ENCODE results near the gene ARMC7.

DNA sequence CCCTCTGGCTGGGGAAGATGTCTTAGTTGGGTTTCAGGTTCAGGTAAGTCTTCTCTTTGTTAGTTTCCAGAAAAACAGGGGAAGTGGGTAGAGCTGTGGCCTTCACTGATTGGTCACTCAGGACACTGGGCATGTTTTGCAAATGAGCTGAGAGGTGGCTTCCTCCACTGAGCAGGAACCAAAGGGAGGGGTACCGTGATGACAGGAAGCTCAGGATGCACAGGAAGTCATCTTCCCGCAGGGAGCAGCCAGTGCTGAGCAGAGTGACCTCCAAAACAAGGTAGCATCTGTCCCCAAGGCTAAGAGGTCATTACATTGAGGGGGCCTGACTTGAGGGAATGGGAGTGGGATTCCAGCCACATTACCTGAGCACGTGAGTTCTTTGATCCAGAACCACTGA lies 16.2 kb downstream of the ARMC7 start:
- TF ChIP-seq, protein P1, sequence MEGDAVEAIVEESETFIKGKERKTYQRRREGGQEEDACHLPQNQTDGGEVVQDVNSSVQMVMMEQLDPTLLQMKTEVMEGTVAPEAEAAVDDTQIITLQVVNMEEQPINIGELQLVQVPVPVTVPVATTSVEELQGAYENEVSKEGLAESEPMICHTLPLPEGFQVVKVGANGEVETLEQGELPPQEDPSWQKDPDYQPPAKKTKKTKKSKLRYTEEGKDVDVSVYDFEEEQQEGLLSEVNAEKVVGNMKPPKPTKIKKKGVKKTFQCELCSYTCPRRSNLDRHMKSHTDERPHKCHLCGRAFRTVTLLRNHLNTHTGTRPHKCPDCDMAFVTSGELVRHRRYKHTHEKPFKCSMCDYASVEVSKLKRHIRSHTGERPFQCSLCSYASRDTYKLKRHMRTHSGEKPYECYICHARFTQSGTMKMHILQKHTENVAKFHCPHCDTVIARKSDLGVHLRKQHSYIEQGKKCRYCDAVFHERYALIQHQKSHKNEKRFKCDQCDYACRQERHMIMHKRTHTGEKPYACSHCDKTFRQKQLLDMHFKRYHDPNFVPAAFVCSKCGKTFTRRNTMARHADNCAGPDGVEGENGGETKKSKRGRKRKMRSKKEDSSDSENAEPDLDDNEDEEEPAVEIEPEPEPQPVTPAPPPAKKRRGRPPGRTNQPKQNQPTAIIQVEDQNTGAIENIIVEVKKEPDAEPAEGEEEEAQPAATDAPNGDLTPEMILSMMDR (IDR thresholded peaks at IDR 0.05): no peak
- TF ChIP-seq POLR2A (IDR thresholded peaks at IDR 0.05): no peak
